Mononuclear cell (primary cell): ENCODE results near the gene NBEA. TPM values are rescaled to one million over a fixed set of nuclear protein-coding genes. Genes with fewer than 3 reads are reported as not detected.

Source experiments
- H3K27me3 ChIP-seq: 2 replicates; pipeline ENCODE4 v1.6.0; 2011; ENCODE audit warnings: low read length, control low read depth; ENCODE audit not compliant: insufficient read depth
- H3K4me1 ChIP-seq: 2 replicates; pipeline ENCODE4 v1.5.1; 2011; ENCODE audit warnings: mild to moderate bottlenecking, low read length, control low read depth; ENCODE audit not compliant: insufficient read depth
- H3K4me3 ChIP-seq: 2 replicates; pipeline ENCODE4 v1.5.1; 2011; ENCODE audit warnings: mild to moderate bottlenecking, low read length, moderate library complexity
- H3K9me3 ChIP-seq: 2 replicates; pipeline ENCODE4 v1.5.1; 2011; ENCODE audit warnings: low read depth, mild to moderate bottlenecking, control low read depth, low read length
- total RNA-seq: library from RNA; depleted of rRNA; stranded (reverse); fragments of >200 nt; gene quantifications from one replicate; pipeline ENCODE4 v1.2.3, GENCODE V29; 2012

NBEA gene
- total RNA-seq, 1 donor = 3.3 TPM

DNA sequence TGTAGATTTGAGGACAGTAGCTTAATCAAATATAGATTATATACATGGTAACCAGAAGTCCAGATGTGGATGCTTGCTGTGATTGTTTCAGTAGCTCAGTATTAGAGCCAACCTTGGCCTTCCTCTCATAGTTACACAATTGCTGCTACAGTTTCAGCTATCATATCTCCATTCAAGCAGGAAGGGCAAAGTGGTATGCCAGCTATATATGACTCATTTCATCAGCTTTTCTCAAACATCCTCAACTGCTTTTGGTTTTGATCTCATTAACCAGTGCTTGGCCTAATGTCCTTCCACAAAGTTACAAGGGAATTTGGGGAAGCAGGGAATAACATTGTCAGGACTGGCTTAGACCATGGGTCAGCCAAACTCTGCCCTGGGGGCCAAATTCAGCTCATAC lies 607.4 kb downstream of the NBEA start:
- no peaks in the 10 kb centered on the region for H3K4me1 ChIP-seq
- H3K27me3 ChIP-seq = no peaks in the 10 kb centered on the region
- H3K4me3 ChIP-seq = no peak overlapping the region
- H3K9me3 ChIP-seq = no peaks in the 10 kb centered on the region

DNA sequence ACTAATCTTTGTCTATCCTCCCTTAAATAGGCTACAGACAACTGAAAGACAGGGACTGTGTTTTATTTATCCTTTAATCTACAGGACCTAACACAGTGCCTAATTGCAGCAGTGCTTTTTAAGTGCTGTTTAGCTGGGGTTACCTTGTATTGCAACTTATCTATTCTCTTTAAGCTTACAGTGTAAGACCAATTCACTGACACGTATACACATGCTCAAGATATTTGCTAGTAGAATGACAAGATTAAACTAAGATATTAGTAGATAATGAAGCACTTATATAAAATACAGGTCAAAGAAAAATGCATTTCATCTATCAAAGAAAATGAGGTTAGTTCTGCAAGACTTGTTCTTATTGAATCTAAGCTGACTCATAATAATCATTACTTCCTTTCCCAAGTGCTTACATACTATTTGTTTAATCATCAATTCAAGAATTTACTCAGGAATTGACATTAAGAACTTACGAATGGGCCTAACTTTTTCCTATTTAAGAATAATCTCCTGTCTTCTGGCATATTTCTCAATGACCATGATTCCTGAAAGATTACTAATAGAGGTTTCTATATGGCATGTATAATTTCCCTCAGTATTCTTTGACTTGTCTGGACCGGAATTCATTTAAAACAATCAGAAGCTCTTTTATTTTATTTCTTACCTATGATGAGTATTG lies 610.2 kb downstream of the NBEA start:
- H3K4me3 ChIP-seq = no peak overlapping the region
- H3K4me1 ChIP-seq = no peaks in the 10 kb centered on the region
- H3K27me3 ChIP-seq = no peaks in the 10 kb centered on the region
- no peaks in the 10 kb centered on the region for H3K9me3 ChIP-seq

DNA sequence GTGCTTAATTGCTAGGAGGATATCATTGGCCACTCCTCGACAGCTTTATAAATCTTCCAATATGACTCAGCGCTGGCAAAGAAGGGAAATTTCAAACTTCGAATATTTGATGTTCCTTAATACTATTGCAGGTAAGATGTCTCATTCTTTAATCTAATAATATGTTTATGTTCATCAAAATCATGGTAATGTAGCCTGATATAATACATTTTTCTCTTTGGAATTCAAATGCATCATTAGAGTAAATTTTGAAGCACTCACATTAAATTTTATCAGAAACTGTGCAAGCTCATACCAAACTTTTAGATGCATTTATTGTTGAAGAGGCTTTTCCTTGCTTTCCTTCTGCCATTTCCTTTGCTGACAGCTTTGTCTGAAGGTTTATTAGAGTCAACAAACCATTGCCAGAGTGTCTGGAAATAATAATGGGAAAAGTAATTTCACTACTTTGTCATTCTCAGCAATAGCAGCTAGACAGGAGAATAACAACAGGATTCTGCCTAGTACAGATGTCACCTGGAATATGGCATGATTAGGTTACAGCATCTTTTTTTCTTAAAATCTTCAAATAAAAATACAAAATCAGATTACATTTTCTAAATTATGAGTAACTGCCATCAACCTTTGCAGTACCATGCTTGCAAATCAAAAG lies 613.0 kb downstream of the NBEA start:
- no peak overlapping the region for H3K4me3 ChIP-seq
- no peaks in the 10 kb centered on the region for H3K27me3 ChIP-seq
- H3K9me3 ChIP-seq = no peaks in the 10 kb centered on the region
- H3K4me1 ChIP-seq = no peaks in the 10 kb centered on the region

DNA sequence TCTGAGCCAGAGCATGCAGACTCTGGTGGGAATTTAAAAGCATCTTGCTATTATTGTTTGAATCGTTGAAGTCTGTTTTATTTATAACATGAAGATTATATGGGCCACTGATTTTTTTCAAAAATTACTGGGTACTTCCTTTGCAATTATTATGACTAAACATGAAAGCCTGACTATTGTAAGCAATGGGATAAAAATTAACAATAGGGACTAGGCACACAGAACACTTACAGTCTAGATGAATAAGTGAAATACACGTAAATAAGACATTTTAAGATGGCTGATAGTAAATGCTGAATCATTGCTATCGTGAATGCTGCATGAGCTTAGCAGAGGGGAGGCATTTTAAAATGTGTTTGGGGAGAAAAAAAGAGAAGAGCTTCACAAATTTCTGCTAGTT lies 615.4 kb downstream of the NBEA start:
- H3K4me1 ChIP-seq = no peaks in the 10 kb centered on the region
- H3K9me3 ChIP-seq = no peaks in the 10 kb centered on the region
- no peaks in the 10 kb centered on the region for H3K27me3 ChIP-seq
- no peak overlapping the region for H3K4me3 ChIP-seq

DNA sequence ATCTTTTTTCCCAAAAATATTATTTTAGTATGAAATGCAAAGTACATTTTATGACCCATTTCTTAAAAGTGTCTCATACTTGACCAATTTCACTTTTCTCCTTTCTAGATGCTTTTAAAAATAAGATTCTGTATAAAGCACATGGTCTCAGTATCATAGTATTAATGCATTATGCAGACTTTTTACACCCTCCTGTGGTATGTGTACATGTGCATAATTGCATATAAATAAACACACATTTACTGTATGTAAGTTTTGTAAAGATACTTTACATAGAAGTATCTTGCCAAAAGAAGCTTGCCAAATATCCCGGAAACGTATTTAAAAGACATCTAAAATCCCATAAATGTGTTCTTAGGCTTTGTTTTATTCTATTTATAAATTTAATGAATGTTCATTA lies 619.5 kb downstream of the NBEA start:
- H3K4me3 ChIP-seq = no peak overlapping the region
- no peaks in the 10 kb centered on the region for H3K27me3 ChIP-seq
- H3K9me3 ChIP-seq = no peaks in the 10 kb centered on the region
- H3K4me1 ChIP-seq = no peaks in the 10 kb centered on the region

DNA sequence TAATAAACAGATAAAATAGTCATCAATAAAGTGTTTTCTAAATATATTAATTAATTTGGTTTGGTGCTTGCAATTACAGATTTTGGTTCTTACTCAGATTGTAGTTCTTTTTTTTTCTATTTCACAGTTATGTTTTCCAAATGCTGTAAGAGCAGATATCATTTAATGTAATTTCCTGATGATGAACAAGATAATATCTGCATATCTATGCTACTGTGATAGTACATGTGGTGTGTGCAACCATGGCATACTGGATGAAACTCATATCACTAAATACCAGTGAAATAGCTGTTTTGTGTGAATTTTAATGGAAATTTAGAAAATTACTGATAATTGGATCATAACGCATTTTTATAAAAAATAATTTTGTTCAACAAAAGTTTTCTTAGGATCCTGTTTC lies 623.2 kb downstream of the NBEA start:
- Histone ChIP-seq H3K27me3 (no peaks in the 10 kb centered on the region), H3K4me1 (no peaks in the 10 kb centered on the region), H3K9me3 (no peaks in the 10 kb centered on the region), H3K4me3 (no peak overlapping the region)

DNA sequence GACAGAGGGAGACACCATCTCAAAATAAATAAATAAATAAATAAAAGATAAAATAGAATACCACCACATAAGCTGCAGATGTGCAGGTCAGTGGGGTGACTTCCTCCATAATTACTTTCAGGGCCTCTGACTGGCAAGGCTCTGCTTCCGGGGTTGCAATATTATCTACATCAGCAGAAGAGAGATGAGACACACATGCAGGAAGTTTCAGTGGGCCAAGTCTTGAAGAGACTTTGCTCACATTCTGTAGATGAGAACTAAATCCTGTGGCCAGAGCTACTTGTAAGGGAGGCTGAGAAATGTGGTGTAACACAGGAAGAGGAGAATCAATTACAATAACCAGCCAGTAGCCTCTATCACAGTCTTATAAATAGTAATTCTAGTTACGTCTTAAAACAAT lies 624.3 kb downstream of the NBEA start:
- no peaks in the 10 kb centered on the region for H3K9me3 ChIP-seq
- no peaks in the 10 kb centered on the region for H3K27me3 ChIP-seq
- no peaks in the 10 kb centered on the region for H3K4me1 ChIP-seq
- H3K4me3 ChIP-seq = no peak overlapping the region

DNA sequence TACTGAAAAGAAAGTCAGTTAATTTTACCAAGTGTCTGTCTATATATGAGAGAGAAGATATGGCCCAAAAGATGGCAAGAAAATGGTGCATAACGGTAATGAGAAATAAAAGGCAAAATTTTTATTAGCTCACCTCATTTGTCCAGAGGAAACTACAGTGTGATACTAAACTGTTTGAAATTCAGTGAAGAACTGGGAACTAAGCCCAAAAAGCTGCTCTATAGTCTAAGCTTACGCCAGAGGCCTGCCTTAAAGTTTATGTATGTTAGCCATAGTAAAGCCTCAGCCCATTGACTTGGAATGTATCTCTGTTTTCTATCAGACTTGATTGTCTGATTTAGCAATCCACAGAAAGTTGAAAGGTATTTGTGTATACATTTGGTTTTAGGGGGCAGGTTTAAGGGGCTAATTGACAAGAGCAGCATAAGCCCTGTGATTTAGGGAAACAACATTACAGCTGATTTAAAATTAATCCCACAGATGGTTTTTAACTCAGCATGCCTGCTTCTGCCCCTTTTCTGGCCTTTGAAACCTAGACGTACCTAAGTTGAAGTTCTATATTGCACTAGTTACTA lies 625.4 kb downstream of the NBEA start:
- Histone ChIP-seq H3K9me3 (no peaks in the 10 kb centered on the region), H3K4me1 (no peaks in the 10 kb centered on the region), H3K27me3 (no peaks in the 10 kb centered on the region), H3K4me3 (no peak overlapping the region)

DNA sequence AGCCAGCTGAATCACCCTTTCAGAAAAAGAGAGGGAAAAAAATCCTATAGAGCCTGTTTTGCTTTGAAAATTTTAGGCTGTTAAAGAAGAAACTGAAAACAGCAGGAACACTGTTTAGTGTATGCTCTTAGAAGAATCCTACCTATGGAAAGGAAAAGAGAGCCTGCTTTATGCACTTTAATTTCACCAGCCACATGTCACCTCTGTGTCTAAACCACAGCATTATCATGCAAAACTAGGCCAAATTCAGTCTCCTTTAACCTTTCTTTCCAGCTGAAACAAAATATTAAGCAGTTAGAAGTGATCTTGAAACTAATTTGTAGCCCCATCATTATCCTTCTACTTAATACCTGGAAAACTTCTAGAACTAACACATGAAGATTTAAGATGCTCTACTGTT lies 631.6 kb downstream of the NBEA start:
- Histone ChIP-seq H3K9me3 (no peaks in the 10 kb centered on the region), H3K4me3 (no peak overlapping the region), H3K4me1 (no peaks in the 10 kb centered on the region), H3K27me3 (no peaks in the 10 kb centered on the region)

DNA sequence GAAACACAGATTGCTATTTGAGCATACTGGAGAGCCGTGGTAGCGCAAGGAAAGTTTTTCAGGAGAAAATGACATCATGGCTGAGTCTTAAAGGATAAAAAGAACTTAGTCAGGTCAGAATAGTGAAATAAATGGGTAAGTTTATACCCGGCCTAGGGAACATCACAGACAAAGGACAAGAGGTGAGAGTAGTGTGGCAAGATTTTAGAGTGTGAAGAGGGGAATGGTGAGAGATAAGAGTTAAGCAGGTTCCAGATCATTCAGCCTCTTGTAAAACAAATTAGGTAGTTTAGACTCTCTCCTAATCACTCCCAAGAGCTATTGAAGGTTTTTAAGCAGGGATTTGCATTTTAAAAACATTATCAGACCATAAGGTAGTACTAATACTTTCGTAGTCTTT lies 650.4 kb downstream of the NBEA start:
- no peaks in the 10 kb centered on the region for H3K4me1 ChIP-seq
- H3K9me3 ChIP-seq = no peaks in the 10 kb centered on the region
- no peak overlapping the region for H3K4me3 ChIP-seq

DNA sequence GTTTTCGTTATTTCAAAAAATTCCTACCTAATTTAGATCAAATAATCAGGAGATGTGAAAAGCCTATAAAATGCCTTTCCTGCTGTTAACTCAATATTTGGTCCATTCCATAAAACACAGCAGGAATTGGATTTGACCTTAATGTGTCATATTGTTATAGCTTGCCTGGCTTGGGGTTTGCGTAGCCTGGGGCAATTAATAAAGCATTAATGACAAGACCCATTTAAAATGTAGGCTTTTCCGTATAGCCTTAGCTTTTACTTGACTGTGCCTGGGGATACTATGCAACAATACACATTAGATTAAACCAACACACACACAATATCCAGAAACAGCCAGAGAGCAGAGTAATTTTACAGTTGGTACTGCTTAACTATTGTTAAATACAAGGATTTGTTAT lies 651.6 kb downstream of the NBEA start:
- Histone ChIP-seq H3K9me3 (no peaks in the 10 kb centered on the region), H3K27me3 (no peaks in the 10 kb centered on the region), H3K4me1 (no peaks in the 10 kb centered on the region), H3K4me3 (no peak overlapping the region)

More for the DNA sequence above, 650.4 kb downstream of the NBEA start:
- H3K27me3 ChIP-seq = no peaks in the 10 kb centered on the region

DNA sequence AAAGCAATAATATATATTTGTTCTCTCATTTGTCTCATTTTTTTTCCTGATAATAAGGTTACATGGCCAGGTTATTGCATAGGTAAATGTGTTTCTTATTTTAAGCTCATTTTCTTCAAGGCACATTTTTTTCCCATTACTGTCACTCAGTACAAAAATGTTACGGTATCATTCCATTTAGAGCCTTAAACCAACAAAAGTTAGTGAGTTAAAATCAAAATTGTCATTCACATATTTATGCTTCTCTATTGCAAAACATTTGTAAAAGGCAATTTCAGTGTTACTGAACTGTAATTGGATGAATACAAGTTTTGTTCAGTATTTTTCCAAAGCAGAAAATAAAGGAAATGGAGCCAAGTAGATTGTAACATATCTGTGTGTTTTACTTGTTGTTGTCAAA lies 652.0 kb downstream of the NBEA start:
- no peaks in the 10 kb centered on the region for H3K9me3 ChIP-seq
- no peaks in the 10 kb centered on the region for H3K4me1 ChIP-seq
- H3K27me3 ChIP-seq = no peaks in the 10 kb centered on the region
- no peak overlapping the region for H3K4me3 ChIP-seq

DNA sequence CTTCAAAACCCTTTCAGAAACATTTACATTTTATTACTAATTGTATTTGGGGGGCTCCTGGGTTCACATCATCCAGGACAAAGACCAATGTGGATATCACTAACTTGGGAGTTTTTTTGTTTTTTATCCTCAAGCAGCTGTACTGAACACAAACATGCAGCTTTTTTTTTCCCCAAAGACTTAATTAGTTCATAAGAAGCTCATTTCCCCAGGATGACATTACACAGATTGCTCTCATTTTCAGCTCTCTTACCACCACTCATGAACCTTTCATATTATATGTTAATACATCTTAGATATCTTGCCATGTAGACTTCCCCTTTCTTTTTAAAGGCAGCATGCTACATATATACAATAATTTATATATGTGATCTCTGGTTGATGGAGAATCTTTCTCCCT lies 653.1 kb downstream of the NBEA start:
- no peaks in the 10 kb centered on the region for H3K4me1 ChIP-seq
- no peaks in the 10 kb centered on the region for H3K9me3 ChIP-seq
- H3K4me3 ChIP-seq = no peak overlapping the region
- no peaks in the 10 kb centered on the region for H3K27me3 ChIP-seq

DNA sequence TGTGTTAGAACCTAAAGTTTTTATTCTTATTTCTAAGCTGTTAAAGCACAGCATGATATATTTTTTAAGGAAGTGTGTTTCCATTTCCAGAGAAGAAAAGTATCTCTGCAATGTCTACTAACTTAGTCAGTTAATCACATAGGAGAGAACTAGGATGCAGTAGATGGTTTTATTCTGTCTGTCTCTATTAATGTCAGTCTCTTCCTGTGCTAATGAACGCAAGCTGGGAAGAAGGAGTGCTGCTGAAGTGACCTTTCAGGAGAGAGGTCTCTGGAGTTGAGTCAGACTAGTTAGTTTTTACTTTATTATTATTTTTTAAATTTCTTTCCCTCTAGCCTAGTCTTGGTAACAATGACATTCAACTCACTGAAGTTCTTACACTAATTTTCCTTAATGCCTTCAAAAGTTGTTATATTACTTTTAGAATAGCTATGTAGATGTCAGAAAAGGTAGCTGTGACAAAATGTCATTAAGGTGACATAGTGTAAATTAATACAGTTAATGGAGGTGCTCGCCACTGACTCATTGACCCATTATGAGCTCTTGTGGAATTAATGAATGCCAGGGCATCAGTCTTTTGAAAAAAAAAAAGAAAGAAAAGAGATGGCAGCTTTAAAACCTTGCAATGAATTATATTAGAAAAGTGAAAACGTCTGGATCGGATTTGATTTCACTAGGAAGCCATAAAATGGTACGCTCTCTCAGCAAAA lies 654.4 kb downstream of the NBEA start:
- no peaks in the 10 kb centered on the region for H3K27me3 ChIP-seq
- H3K4me3 ChIP-seq = no peak overlapping the region
- no peaks in the 10 kb centered on the region for H3K4me1 ChIP-seq

DNA sequence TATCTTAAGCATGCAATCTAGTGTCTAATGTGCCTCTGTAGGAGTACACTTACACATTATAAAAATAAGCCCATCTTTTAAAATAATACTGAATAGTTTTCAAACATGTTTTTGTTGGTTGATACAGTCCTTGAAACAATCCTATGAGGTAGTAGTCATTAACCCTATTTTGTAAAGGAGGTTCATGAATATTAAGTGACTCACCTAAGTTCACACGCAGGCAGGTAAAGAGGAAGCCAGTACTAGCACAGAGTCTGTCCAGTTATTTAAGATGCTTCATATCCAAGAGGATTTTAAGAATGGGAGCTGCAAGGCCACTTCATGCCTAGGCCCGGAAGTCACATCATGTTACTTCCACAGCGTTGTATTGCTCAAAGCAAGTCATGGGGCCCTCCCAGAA lies 655.4 kb downstream of the NBEA start:
- no peak overlapping the region for H3K4me3 ChIP-seq
- H3K9me3 ChIP-seq = no peaks in the 10 kb centered on the region
- no peaks in the 10 kb centered on the region for H3K4me1 ChIP-seq
- no peaks in the 10 kb centered on the region for H3K27me3 ChIP-seq

More for the DNA sequence above, 654.4 kb downstream of the NBEA start:
- no peaks in the 10 kb centered on the region for H3K9me3 ChIP-seq
